H9 (cell line): ENCODE data around the gene ASCC3. TPM values are rescaled to one million over a fixed set of nuclear protein-coding genes. Genes with fewer than 3 reads are reported as not detected.
"Not testable (repeated sequence)": the region's sequence is repeated elsewhere in the genome, so short reads cannot be mapped to it uniquely, and the experiment has no call there.

Source experiments
- DNase-seq: peaks from one replicate; pipeline ENCODE4 v3.0.0-alpha.2; 2017
- H2AFZ ChIP-seq: one replicate; pipeline ENCODE4 v1.6.1; 2013; ENCODE audit warnings: mild to moderate bottlenecking, low read length, control low read depth, moderate library complexity
- H2AK5ac ChIP-seq: 2 replicates; pipeline ENCODE4 v1.6.1; 2013; ENCODE audit warnings: low read length, control low read depth, mixed read lengths; ENCODE audit not compliant: insufficient read length
- H2BK120ac ChIP-seq: one replicate; pipeline ENCODE4 v1.6.1; 2013; ENCODE audit warnings: low read depth, mild to moderate bottlenecking, low read length, control low read depth, inconsistent platforms; ENCODE audit not compliant: poor library complexity, severe bottlenecking
- H2BK12ac ChIP-seq: 2 replicates; pipeline ENCODE4 v1.6.1; 2013; ENCODE audit warnings: low read length, control low read depth, mixed read lengths, low read depth; ENCODE audit not compliant: insufficient read length
- H2BK15ac ChIP-seq: 2 replicates; pipeline ENCODE4 v1.6.1; 2013; ENCODE audit warnings: low read depth, low read length, control low read depth
- H2BK20ac ChIP-seq: one replicate; pipeline ENCODE4 v1.6.1; 2013; ENCODE audit warnings: low read depth, mild to moderate bottlenecking, low read length, control low read depth, inconsistent platforms; ENCODE audit not compliant: poor library complexity, severe bottlenecking
- H2BK5ac ChIP-seq: 2 replicates; pipeline ENCODE4 v1.6.1; 2013; ENCODE audit warnings: low read length, control low read depth, mixed read lengths; ENCODE audit not compliant: insufficient read length
- H3K14ac ChIP-seq: 2 replicates; pipeline ENCODE4 v1.6.1; 2013; ENCODE audit warnings: low read length, control low read depth; ENCODE audit not compliant: insufficient read depth
- H3K18ac ChIP-seq: 2 replicates; pipeline ENCODE4 v1.6.1; 2013; ENCODE audit warnings: low read depth, mild to moderate bottlenecking, mixed read lengths, low read length, control low read depth; ENCODE audit not compliant: insufficient read length
- H3K23ac ChIP-seq: 2 replicates; pipeline ENCODE4 v1.6.1; 2013; ENCODE audit warnings: low read length, control low read depth, mixed read lengths, low read depth; ENCODE audit not compliant: insufficient read length
- H3K23me2 ChIP-seq: 2 replicates; pipeline ENCODE4 v1.6.1; 2013; ENCODE audit warnings: low read depth, mild to moderate bottlenecking, mixed read lengths, low read length, control low read depth; ENCODE audit not compliant: insufficient read length, poor library complexity, severe bottlenecking
- H3K27ac ChIP-seq: 2 replicates; pipeline ENCODE4 v1.5.1; 2013; ENCODE audit warnings: low read length, control low read depth, mixed read lengths, low read depth; ENCODE audit not compliant: insufficient read length
- H3K27me3 ChIP-seq: 2 replicates; pipeline ENCODE4 v1.6.1; 2013; ENCODE audit warnings: low read length, control low read depth, inconsistent platforms; ENCODE audit not compliant: insufficient read depth
- H3K4ac ChIP-seq: 2 replicates; pipeline ENCODE4 v1.6.1; 2013; ENCODE audit warnings: low read depth, mild to moderate bottlenecking, control low read depth, inconsistent platforms, low read length, moderate library complexity
- H3K4me1 ChIP-seq: 2 replicates; pipeline ENCODE4 v1.6.1; 2013; ENCODE audit warnings: low read length, control low read depth, inconsistent platforms; ENCODE audit not compliant: insufficient read depth
- H3K4me2 ChIP-seq: 2 replicates; pipeline ENCODE4 v1.6.1; 2013; ENCODE audit warnings: low read length, control low read depth, mixed read lengths; ENCODE audit not compliant: insufficient read length, insufficient read depth
- H3K56ac ChIP-seq: 2 replicates; pipeline ENCODE4 v1.6.1; 2013; ENCODE audit warnings: low read depth, mild to moderate bottlenecking, mixed read lengths, low read length, control low read depth; ENCODE audit not compliant: insufficient read length
- H3K79me1 ChIP-seq: 2 replicates; pipeline ENCODE4 v1.6.1; 2013; ENCODE audit warnings: low read depth, mild to moderate bottlenecking, moderate library complexity, low read length, control low read depth, inconsistent platforms; ENCODE audit not compliant: insufficient read depth, poor library complexity, severe bottlenecking
- H3K79me2 ChIP-seq: 2 replicates; pipeline ENCODE4 v1.6.1; 2013; ENCODE audit warnings: low read length, control low read depth, inconsistent platforms; ENCODE audit not compliant: insufficient read depth
- H3K9ac ChIP-seq: 2 replicates; pipeline ENCODE4 v1.6.1; 2013; ENCODE audit warnings: low read length, control low read depth, mixed read lengths; ENCODE audit not compliant: insufficient read length; ENCODE audit errors: extremely low read depth
- H3K9me3 ChIP-seq: one replicate; pipeline ENCODE4 v1.6.1; 2013; ENCODE audit warnings: low read depth, low read length, inconsistent platforms; ENCODE audit not compliant: control insufficient read depth
- H3T11ph ChIP-seq: one replicate; pipeline ENCODE4 v1.6.1; 2013; ENCODE audit warnings: mild to moderate bottlenecking, low read length, control low read depth, inconsistent platforms
- H4K20me1 ChIP-seq: one replicate; pipeline ENCODE4 v1.6.1; 2013; ENCODE audit not compliant: control insufficient read depth, insufficient read length, insufficient read depth
- H4K5ac ChIP-seq: 2 replicates; pipeline ENCODE4 v1.6.1; 2013; ENCODE audit warnings: low read depth, mild to moderate bottlenecking, mixed read lengths, low read length, control low read depth; ENCODE audit not compliant: insufficient read length
- H4K8ac ChIP-seq: replicated peaks from 2 replicates; pipeline ENCODE4 v1.6.1; 2013; ENCODE audit warnings: low read length, control low read depth, mixed read lengths, low read depth; ENCODE audit not compliant: insufficient read length
- H4K91ac ChIP-seq: 2 replicates; pipeline ENCODE4 v1.6.1; 2013; ENCODE audit warnings: low read depth, mild to moderate bottlenecking, moderate library complexity, mixed read lengths, low read length, control low read depth; ENCODE audit not compliant: insufficient read length
- H3K27ac Mint-ChIP-seq, 3 experiments: 2 replicates in 2 of 3; 3 replicates in 1 of 3; pipeline ENCODE4 v1.8.0; 2020 to 2021; ENCODE audit warnings: mixed read lengths in 3 of 3, mild to moderate bottlenecking in 1 of 3, moderate library complexity in 1 of 3
- H3K27me3 Mint-ChIP-seq: 2 replicates; pipeline ENCODE4 v1.8.0; 2021; ENCODE audit warnings: low read depth, mild to moderate bottlenecking, moderate library complexity, mixed read lengths
- H3K36me3 Mint-ChIP-seq, 3 experiments: 2 replicates in 2 of 3; 3 replicates in 1 of 3; pipeline ENCODE4 v1.8.0; 2020 to 2021; ENCODE audit warnings: low read depth in 3 of 3, mixed read lengths in 3 of 3; ENCODE audit not compliant: insufficient read depth in 1 of 3
- H3K4me1 Mint-ChIP-seq, 2 experiments: 2 replicates each; pipeline ENCODE4 v1.8.0; 2020; ENCODE audit warnings: mixed read lengths in 2 of 2
- H3K4me3 Mint-ChIP-seq, 2 experiments: 2 replicates in 1 of 2; 3 replicates in 1 of 2; pipeline ENCODE4 v1.8.0; 2020 to 2021; ENCODE audit warnings: mild to moderate bottlenecking in 2 of 2, mixed read lengths in 2 of 2, moderate library complexity in 1 of 2
- H3K9me3 Mint-ChIP-seq, 2 experiments: 2 replicates in 1 of 2; 3 replicates in 1 of 2; pipeline ENCODE4 v1.8.0; 2020; ENCODE audit warnings: mild to moderate bottlenecking in 2 of 2, mixed read lengths in 2 of 2, moderate library complexity in 1 of 2
- total RNA-seq: library from RNA; stranded (reverse); gene quantifications from 2 replicates; pipeline ENCODE4 v1.2.1, GENCODE V29; 2021
- TF ChIP-seq, protein P1 (sequence below): fragments of 200-600 bp; sonication (generic); conservative IDR thresholded peaks from 3 replicates; pipeline ENCODE4 v1.8.0; 2021; ENCODE audit warnings: antibody characterized with exemption, mild to moderate bottlenecking

The ASCC3 gene
- total RNA-seq, 1 experiment from 2014 or later = 63.8 TPM

DNA sequence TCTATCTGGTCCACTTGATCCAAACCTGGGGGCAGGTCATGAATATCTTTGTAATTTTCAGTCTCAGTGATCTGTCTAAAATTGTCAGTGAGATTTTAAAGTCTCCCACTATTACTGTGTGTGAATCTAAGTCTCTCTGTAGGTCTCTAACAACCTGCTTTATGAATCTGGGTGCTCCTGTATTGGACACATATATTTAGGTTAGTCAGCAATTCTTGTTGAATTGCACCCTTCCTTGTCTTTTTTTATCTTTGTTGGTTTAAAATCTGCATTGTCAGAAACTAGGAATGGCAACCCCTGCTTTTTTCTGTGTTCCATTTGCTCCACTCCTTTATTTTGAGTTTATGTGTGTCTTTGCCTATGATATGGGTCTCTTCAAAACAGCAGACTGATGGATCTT is 140.7 kb downstream of the ASCC3 start:
- Histone ChIP-seq H3K9me3 (no peaks in the 10 kb centered on the region), H3K18ac (no peak overlapping the region), H3T11ph (no peak overlapping the region), H2AFZ (no peak overlapping the region), H4K91ac (no peak overlapping the region), H4K8ac (no peak overlapping the region), H3K79me2 (no peaks in the 10 kb centered on the region), H4K5ac (no peak overlapping the region), H2AK5ac (no peak overlapping the region), H2BK5ac (no peak overlapping the region), H3K56ac (no peak overlapping the region), H3K27me3 (no peaks in the 10 kb centered on the region), H3K23ac (no peak overlapping the region), H3K4me2 (no peak overlapping the region), H2BK12ac (no peak overlapping the region), H3K4me1 (no peaks in the 10 kb centered on the region), H3K9ac (no peak overlapping the region), H4K20me1 (no peaks in the 10 kb centered on the region), H3K14ac (no peak overlapping the region), H3K4ac (no peak overlapping the region), H3K27ac (no peak overlapping the region), H3K23me2 (no peaks in the 10 kb centered on the region), H2BK120ac (no peak overlapping the region), H2BK20ac (no peak overlapping the region), H3K79me1 (no peaks in the 10 kb centered on the region), H2BK15ac (no peak overlapping the region)
- peaks cover 22 to 27% of the 10 kb centered on the region in 2 experiments; a peak in 4 of 5 replicates for H3K9me3 Mint-ChIP-seq
- H3K27me3 Mint-ChIP-seq = no peaks in the 10 kb centered on the region
- no peak for DNase-seq
- TF ChIP-seq, protein P1, sequence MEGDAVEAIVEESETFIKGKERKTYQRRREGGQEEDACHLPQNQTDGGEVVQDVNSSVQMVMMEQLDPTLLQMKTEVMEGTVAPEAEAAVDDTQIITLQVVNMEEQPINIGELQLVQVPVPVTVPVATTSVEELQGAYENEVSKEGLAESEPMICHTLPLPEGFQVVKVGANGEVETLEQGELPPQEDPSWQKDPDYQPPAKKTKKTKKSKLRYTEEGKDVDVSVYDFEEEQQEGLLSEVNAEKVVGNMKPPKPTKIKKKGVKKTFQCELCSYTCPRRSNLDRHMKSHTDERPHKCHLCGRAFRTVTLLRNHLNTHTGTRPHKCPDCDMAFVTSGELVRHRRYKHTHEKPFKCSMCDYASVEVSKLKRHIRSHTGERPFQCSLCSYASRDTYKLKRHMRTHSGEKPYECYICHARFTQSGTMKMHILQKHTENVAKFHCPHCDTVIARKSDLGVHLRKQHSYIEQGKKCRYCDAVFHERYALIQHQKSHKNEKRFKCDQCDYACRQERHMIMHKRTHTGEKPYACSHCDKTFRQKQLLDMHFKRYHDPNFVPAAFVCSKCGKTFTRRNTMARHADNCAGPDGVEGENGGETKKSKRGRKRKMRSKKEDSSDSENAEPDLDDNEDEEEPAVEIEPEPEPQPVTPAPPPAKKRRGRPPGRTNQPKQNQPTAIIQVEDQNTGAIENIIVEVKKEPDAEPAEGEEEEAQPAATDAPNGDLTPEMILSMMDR = no peak
- H3K27ac Mint-ChIP-seq = no peak overlapping the region
- H3K4me1 Mint-ChIP-seq = no peaks in the 10 kb centered on the region
- no peak overlapping the region for H3K4me3 Mint-ChIP-seq
- peaks cover 20 to 29% (median 27%) of the 10 kb centered on the region in 3 experiments for H3K36me3 Mint-ChIP-seq

GRCh38 chr6:100737720-100738119 is 143.4 kb downstream of the ASCC3 start:
- not testable (repeated sequence) for H3K27ac Mint-ChIP-seq, H3K27me3 Mint-ChIP-seq, H3K4ac ChIP-seq, H3K4me1 ChIP-seq, H2BK5ac ChIP-seq, H3K27ac ChIP-seq, H3K4me1 Mint-ChIP-seq, H4K8ac ChIP-seq, H3K18ac ChIP-seq, H2BK120ac ChIP-seq, H3K27me3 ChIP-seq, H4K5ac ChIP-seq, H3T11ph ChIP-seq, H2BK20ac ChIP-seq, DNase-seq, H3K4me3 Mint-ChIP-seq, H3K4me2 ChIP-seq, H4K20me1 ChIP-seq, H3K23me2 ChIP-seq, H2AK5ac ChIP-seq, H2BK15ac ChIP-seq, H2AFZ ChIP-seq, H3K9me3 ChIP-seq, H3K79me1 ChIP-seq, H3K14ac ChIP-seq, H4K91ac ChIP-seq, H3K79me2 ChIP-seq, H2BK12ac ChIP-seq, H3K56ac ChIP-seq, H3K23ac ChIP-seq, H3K9ac ChIP-seq
- H3K36me3 Mint-ChIP-seq = peaks cover 14 to 21% (median 20%) of the 10 kb centered on the region in 3 experiments; a peak in 6 of 7 replicates
- H3K9me3 Mint-ChIP-seq = peaks cover 22 to 23% of the 10 kb centered on the region in 2 experiments; a peak in 4 of 5 replicates
